HG03097 (cell line): Measurements from ENCODE around the gene ZMYND19.
"Not testable (repeated sequence)": the region's sequence is repeated elsewhere in the genome, so short reads cannot be mapped to it uniquely, and the experiment has no call there.

Experiments
- ATAC-seq: cut with Tn5 transposase; IDR thresholded peaks from one replicate; pipeline ENCODE4 v1.9.1; 2021; ENCODE audit not compliant: unreplicated experiment, low FRiP score

The ZMYND19 gene

GRCh38 chr9:137590469-137591383 is at the start of gene ZMYND19:
TSS of gene ZMYND19 (minus strand) at chr9:137590512. CDS start at chr9:137590263, 249 bp downstream.
- peak; percentile 81 for ATAC-seq

- ATAC-seq: no peak
Observed at GRCh38 chr9:137639303-137640051, 49.2 kb upstream of the ZMYND19 start.

- ATAC-seq: no peak
Observed at GRCh38 chr9:137638680-137639079, 48.4 kb upstream of the ZMYND19 start.

- ATAC-seq: no peak
Observed at GRCh38 chr9:137634016-137634415, 43.7 kb upstream of the ZMYND19 start.

- no peak for ATAC-seq
Observed at GRCh38 chr9:137632230-137633161, 42.2 kb upstream of the ZMYND19 start.

- ATAC-seq: no peak
Observed at GRCh38 chr9:137631345-137632229, 41.3 kb upstream of the ZMYND19 start.

GRCh38 chr9:137630679-137631078 is 40.4 kb upstream of the ZMYND19 start:
- no peak for ATAC-seq

GRCh38 chr9:137630126-137630525 is 39.8 kb upstream of the ZMYND19 start:
- ATAC-seq: no peak

GRCh38 chr9:137627406-137627805 is 37.1 kb upstream of the ZMYND19 start:
- ATAC-seq: not testable (repeated sequence)

- no peak for ATAC-seq
Observed at GRCh38 chr9:137626464-137626863, 36.2 kb upstream of the ZMYND19 start.

GRCh38 chr9:137622211-137622610 is 31.9 kb upstream of the ZMYND19 start:
- ATAC-seq: not testable (repeated sequence)

GRCh38 chr9:137621131-137621757 is 30.9 kb upstream of the ZMYND19 start:
- ATAC-seq: no peak

- no peak for ATAC-seq
Observed at GRCh38 chr9:137620581-137620980, 30.3 kb upstream of the ZMYND19 start.

- no peak for ATAC-seq
Observed at GRCh38 chr9:137620048-137620405, 29.7 kb upstream of the ZMYND19 start.

- peak; percentile 29 for ATAC-seq
Observed at GRCh38 chr9:137619240-137620047, 29.1 kb upstream of the ZMYND19 start.

- ATAC-seq: peak; percentile 70
Observed at GRCh38 chr9:137618105-137619067, 28.1 kb upstream of the ZMYND19 start, which contains the start of gene EHMT1. TSS of gene EHMT1 (plus strand) at chr9:137619005. CDS start at chr9:137619029, 24 bp downstream.

- no peak for ATAC-seq
Observed at GRCh38 chr9:137615387-137615871, 25.1 kb upstream of the ZMYND19 start.
